Lung microvascular endothelial cell (primary cell): ENCODE data around the gene CNOT2. TPM values are rescaled to one million over a fixed set of nuclear protein-coding genes. Genes with fewer than 3 reads are reported as not detected.
"Not testable (repeated sequence)": the region's sequence is repeated elsewhere in the genome, so short reads cannot be mapped to it uniquely, and the experiment has no call there.

Experiments
- DNase-seq, 2 donors: peaks; one replicate each; pipeline versions ENCODE4 v3.0.0 to v3.0.0-alpha.2; 2010; ENCODE audit warnings: low read depth in 2 of 2
- total RNA-seq: library from RNA; depleted of rRNA; stranded (reverse); fragments of >200 nt; gene quantifications from 2 replicates; pipeline ENCODE4 v1.2.1, GENCODE V29; 2014

CNOT2 gene
- total RNA-seq, 1 donor from 2014 or later, result 101 TPM

- DNase-seq, result no peak
These were observed 121.6 kb downstream of the CNOT2 start for GRCh38 chr12:70364695-70365397.

GRCh38 chr12:70365398-70365647, 122.1 kb downstream of the CNOT2 start:
- no peak for DNase-seq

GRCh38 chr12:70365648-70366518, 122.7 kb downstream of the CNOT2 start, which contains the start of gene KCNMB4:
KCNMB4 (plus strand) TSS chr12:70366290; CDS start chr12:70366735, 445 bp downstream.
- DNase-seq, result peak; percentile 26 to 30

GRCh38 chr12:70366581-70367257, 123.5 kb downstream of the CNOT2 start:
- DNase-seq, result peak; percentile 21 to 40

GRCh38 chr12:70367258-70368141, 124.3 kb downstream of the CNOT2 start:
- peak in 1 of 2 donors; percentile 3 for DNase-seq

GRCh38 chr12:70372881-70373280, 129.6 kb downstream of the CNOT2 start:
- DNase-seq, result no peak

GRCh38 chr12:70379846-70380245, 136.6 kb downstream of the CNOT2 start:
- no peak for DNase-seq

- DNase-seq, result no peak
These were observed 140.3 kb downstream of the CNOT2 start for GRCh38 chr12:70383484-70383883.

GRCh38 chr12:70383886-70384285, 140.7 kb downstream of the CNOT2 start:
- no peak for DNase-seq

- DNase-seq, result no peak
These were observed 143.5 kb downstream of the CNOT2 start for GRCh38 chr12:70386771-70387170.

- no peak for DNase-seq
These were observed 146.4 kb downstream of the CNOT2 start for GRCh38 chr12:70389678-70390077.

- not testable (repeated sequence) for DNase-seq
These were observed 149.4 kb downstream of the CNOT2 start for GRCh38 chr12:70392631-70393030.

GRCh38 chr12:70393787-70394499, 150.7 kb downstream of the CNOT2 start:
- DNase-seq, result no peak

- no peak for DNase-seq
These were observed 154.8 kb downstream of the CNOT2 start for GRCh38 chr12:70398002-70398401.

GRCh38 chr12:70398862-70399261, 155.6 kb downstream of the CNOT2 start:
- DNase-seq, result no peak

- no peak for DNase-seq
These were observed 156.1 kb downstream of the CNOT2 start for GRCh38 chr12:70399311-70399710.

GRCh38 chr12:70400124-70400523, 156.9 kb downstream of the CNOT2 start:
- no peak for DNase-seq

GRCh38 chr12:70402597-70402996, 159.4 kb downstream of the CNOT2 start:
- DNase-seq, result no peak

GRCh38 chr12:70403826-70404225, 160.6 kb downstream of the CNOT2 start:
- no peak for DNase-seq
